Fibroblast of skin of right quadriceps (primary cell): ENCODE results near the gene MDN1.
A peak's percentile ranks its signal among the peaks of the same experiment; 100 is the strongest.

Experiments
- DNase-seq: peaks from one replicate; pipeline ENCODE4 v3.0.0-alpha.2; 2013

Gene MDN1

GRCh38 chr6:89692256-89692655 is 127.3 kb downstream of the MDN1 start:
- DNase-seq = no peak

GRCh38 chr6:89690944-89691324 is 128.7 kb downstream of the MDN1 start:
- DNase-seq = no peak

GRCh38 chr6:89689732-89690131 is 129.9 kb downstream of the MDN1 start:
- no peak for DNase-seq

GRCh38 chr6:89688328-89688727 is 131.3 kb downstream of the MDN1 start:
- no peak for DNase-seq

- no peak for DNase-seq
These were observed 134.3 kb downstream of the MDN1 start for GRCh38 chr6:89685311-89685710.

- no peak for DNase-seq
These were observed 136.6 kb downstream of the MDN1 start for GRCh38 chr6:89682991-89683390.

- no peak for DNase-seq
These were observed 137.5 kb downstream of the MDN1 start for GRCh38 chr6:89681983-89682564.

GRCh38 chr6:89680551-89680950 is 139.0 kb downstream of the MDN1 start:
- no peak for DNase-seq

- no peak for DNase-seq
These were observed 139.4 kb downstream of the MDN1 start for GRCh38 chr6:89680150-89680549.

GRCh38 chr6:89679215-89680120 is 140.1 kb downstream of the MDN1 start:
- no peak for DNase-seq

GRCh38 chr6:89678531-89678930 is 141.1 kb downstream of the MDN1 start:
- no peak for DNase-seq

GRCh38 chr6:89675949-89676748 is 143.4 kb downstream of the MDN1 start:
- peak; percentile 41 for DNase-seq

GRCh38 chr6:89670935-89671565 is 148.5 kb downstream of the MDN1 start:
- DNase-seq = no peak

GRCh38 chr6:89669002-89669401 is 150.6 kb downstream of the MDN1 start:
- DNase-seq = no peak

GRCh38 chr6:89667872-89668556 is 151.6 kb downstream of the MDN1 start:
- DNase-seq = peak; percentile 45

GRCh38 chr6:89662659-89663223 is 156.9 kb downstream of the MDN1 start:
- no peak for DNase-seq

GRCh38 chr6:89661559-89661958 is 158.0 kb downstream of the MDN1 start:
- DNase-seq = no peak

- DNase-seq = no peak
These were observed 158.6 kb downstream of the MDN1 start for GRCh38 chr6:89660981-89661380.

GRCh38 chr6:89657445-89658158 is 162.0 kb downstream of the MDN1 start:
- DNase-seq = no peak

GRCh38 chr6:89655122-89655521 is 164.5 kb downstream of the MDN1 start:
- peak; percentile 22 for DNase-seq

- no peak for DNase-seq
These were observed 169.0 kb downstream of the MDN1 start for GRCh38 chr6:89650579-89650978.
